Body of pancreas (tissue), 4 donors: ENCODE data around the gene PYM1.

Experiments used
- CTCF ChIP-seq, 7 experiments: fragments of 450-650 bp in 4 of 7; fragments of 200-600 bp in 3 of 7; sonication (generic) in 3 of 7; IDR thresholded peaks; one replicate each; pipeline ENCODE4 v1.5.1; 2016 to 2019; ENCODE audit warnings: antibody characterized with exemption in 7 of 7
- POLR2A ChIP-seq, 3 donors: fragments of 450-650 bp; IDR thresholded peaks; one replicate each; pipeline ENCODE4 v1.6.1; 2016; ENCODE audit warnings: antibody characterized with exemption in 3 of 3, mild to moderate bottlenecking in 2 of 3

GRCh38 chr12:55927588-55928502 is at the start of gene PYM1:
- no peak for TF ChIP-seq CTCF (IDR thresholded peaks at IDR 0.05)
- TF ChIP-seq POLR2A (IDR thresholded peaks at IDR 0.05): peak; percentile 48 to 81 (median 79)
